DND-41 (cell line): ENCODE data around the gene LRRC47.

Experiments
- EZH2 ChIP-seq: IDR thresholded peaks from 3 replicates; pipeline ENCODE4 v1.6.1; 2012; ENCODE audit warnings: borderline replicate concordance, low read depth, mild to moderate bottlenecking, moderate library complexity, low read length, inconsistent platforms; ENCODE audit not compliant: severe bottlenecking
- TF ChIP-seq, protein P1 (sequence below): IDR thresholded peaks from 2 replicates; pipeline ENCODE4 v1.5.1; 2012; ENCODE audit warnings: borderline replicate concordance, low read length, moderate library complexity, mild to moderate bottlenecking; ENCODE audit not compliant: poor library complexity, severe bottlenecking; ENCODE audit errors: extremely low read depth

DNA sequence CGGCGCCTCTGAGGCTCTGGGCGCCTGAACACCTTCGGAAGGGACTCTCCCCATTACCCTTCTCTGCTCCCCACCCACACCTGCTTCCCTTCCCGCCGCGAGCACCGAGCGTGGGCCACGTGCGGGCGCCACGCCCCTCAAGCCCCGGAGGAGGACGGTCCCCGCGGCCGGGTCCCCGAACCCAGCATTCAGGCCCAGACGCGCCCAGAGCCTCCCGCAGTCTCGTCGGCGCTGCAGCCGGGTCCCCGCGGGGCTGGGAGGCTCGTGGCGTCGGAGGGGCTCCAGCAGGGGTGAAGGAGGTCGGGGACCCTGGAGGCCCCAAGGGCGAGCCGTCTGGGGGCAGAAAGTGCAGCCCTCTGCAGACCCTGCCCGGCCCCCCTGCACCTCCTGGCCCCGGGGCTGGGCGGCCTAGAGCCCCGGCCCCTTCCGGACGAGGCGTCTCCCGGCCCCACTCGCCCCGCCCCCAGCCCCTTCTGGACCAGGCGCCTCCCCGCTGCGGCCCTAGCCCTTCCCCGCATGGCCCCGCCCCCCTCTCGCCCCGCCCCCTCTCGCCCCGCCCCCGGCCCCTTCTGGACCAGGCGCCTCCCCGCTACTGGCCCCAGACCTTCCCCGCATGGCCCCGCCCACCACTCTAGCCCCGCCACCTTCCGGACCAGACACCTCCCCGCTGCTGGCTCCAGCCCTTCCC, 24.1 kb downstream of the LRRC47 start:
- TF ChIP-seq EZH2 = no peak
- TF ChIP-seq, protein P1, sequence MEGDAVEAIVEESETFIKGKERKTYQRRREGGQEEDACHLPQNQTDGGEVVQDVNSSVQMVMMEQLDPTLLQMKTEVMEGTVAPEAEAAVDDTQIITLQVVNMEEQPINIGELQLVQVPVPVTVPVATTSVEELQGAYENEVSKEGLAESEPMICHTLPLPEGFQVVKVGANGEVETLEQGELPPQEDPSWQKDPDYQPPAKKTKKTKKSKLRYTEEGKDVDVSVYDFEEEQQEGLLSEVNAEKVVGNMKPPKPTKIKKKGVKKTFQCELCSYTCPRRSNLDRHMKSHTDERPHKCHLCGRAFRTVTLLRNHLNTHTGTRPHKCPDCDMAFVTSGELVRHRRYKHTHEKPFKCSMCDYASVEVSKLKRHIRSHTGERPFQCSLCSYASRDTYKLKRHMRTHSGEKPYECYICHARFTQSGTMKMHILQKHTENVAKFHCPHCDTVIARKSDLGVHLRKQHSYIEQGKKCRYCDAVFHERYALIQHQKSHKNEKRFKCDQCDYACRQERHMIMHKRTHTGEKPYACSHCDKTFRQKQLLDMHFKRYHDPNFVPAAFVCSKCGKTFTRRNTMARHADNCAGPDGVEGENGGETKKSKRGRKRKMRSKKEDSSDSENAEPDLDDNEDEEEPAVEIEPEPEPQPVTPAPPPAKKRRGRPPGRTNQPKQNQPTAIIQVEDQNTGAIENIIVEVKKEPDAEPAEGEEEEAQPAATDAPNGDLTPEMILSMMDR = no peak
